ENCODE data around the gene ZFYVE26.

The ZFYVE26 gene

DNA sequence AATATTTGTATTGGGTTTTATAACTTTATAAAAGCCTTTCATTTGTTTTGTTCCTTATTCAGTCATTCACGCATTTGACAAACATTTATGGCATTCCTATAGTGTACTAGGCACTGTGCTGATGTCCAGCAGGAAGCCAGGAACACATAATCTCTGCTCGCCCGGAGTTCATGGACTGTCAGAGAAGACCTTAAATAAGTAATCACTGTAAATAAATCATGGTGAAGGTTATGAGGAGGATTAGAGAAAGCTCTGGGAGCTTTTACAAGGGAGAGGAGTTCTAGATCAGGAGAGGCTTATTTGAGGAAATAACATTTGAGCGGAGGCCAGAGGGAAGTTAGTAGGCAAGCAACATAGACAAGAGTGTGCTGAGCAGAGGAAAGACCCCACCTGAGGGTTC lies 119.4 kb downstream of the ZFYVE26 start:
- no peak overlapping the region for H3K27ac ChIP-seq
- no peak overlapping the region for H3K4me2 ChIP-seq
- H3K9ac ChIP-seq, result no peak overlapping the region
- TF ChIP-seq, protein P1, sequence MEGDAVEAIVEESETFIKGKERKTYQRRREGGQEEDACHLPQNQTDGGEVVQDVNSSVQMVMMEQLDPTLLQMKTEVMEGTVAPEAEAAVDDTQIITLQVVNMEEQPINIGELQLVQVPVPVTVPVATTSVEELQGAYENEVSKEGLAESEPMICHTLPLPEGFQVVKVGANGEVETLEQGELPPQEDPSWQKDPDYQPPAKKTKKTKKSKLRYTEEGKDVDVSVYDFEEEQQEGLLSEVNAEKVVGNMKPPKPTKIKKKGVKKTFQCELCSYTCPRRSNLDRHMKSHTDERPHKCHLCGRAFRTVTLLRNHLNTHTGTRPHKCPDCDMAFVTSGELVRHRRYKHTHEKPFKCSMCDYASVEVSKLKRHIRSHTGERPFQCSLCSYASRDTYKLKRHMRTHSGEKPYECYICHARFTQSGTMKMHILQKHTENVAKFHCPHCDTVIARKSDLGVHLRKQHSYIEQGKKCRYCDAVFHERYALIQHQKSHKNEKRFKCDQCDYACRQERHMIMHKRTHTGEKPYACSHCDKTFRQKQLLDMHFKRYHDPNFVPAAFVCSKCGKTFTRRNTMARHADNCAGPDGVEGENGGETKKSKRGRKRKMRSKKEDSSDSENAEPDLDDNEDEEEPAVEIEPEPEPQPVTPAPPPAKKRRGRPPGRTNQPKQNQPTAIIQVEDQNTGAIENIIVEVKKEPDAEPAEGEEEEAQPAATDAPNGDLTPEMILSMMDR (conservative IDR thresholded peaks at IDR 0.05; ENCODE audit: low read depth, low read length), result no peak
- no peaks in the 10 kb centered on the region for H4K20me1 ChIP-seq (ENCODE audit: insufficient read depth)
- no peaks in the 10 kb centered on the region for H3K79me2 ChIP-seq (ENCODE audit: insufficient read depth, low read depth)
- no peak overlapping the region for H2AFZ ChIP-seq (ENCODE audit: low read depth)
- peaks cover 6% of the 10 kb centered on the region for H3K4me1 ChIP-seq (ENCODE audit: low read depth, poor library complexity, severe bottlenecking)
- H3K36me3 ChIP-seq (ENCODE audit: insufficient read depth), result no peaks in the 10 kb centered on the region
- H3K4me3 ChIP-seq (IDR thresholded peaks at IDR 0.05; ENCODE audit: insufficient read depth, low read depth, low read length), result no peak overlapping the region
- H3K27me3 ChIP-seq (ENCODE audit: insufficient read depth, low read depth), result no peaks in the 10 kb centered on the region
